ENCODE results near the gene EIF4E1B. TPM values are rescaled to one million over a fixed set of nuclear protein-coding genes. Genes with fewer than 3 reads are reported as not detected.

Gene EIF4E1B
- total and polyA plus RNA-seq, 2 experiments from 2014 or later = not detected

GRCh38 chr5:176690911-176691310 lies 60.4 kb downstream of the EIF4E1B start:
- Histone ChIP-seq H3K4me1 (ENCODE audit: insufficient read depth) (no peaks in the 10 kb centered on the region), H3K27me3 (replicated peaks; ENCODE audit: insufficient read depth) (peaks cover 51% of the 10 kb centered on the region), H3K4me3 (no peak overlapping the region), H4K20me1 (ENCODE audit: insufficient read depth) (no peaks in the 10 kb centered on the region), H3K36me3 (ENCODE audit: low read depth) (no peaks in the 10 kb centered on the region), H3F3A (ENCODE audit: insufficient read depth) (no peaks in the 10 kb centered on the region), H3K9ac (no peak overlapping the region), H3K79me2 (ENCODE audit: insufficient read depth) (no peaks in the 10 kb centered on the region), H3K9me3 (ENCODE audit: low read depth) (no peaks in the 10 kb centered on the region), H2AFZ (no peak overlapping the region), H3K27ac (no peak overlapping the region), H3K4me2 (ENCODE audit: unreplicated experiment) (no peak overlapping the region), H3K9me2 (ENCODE audit: insufficient read depth) (no peaks in the 10 kb centered on the region)
- no peak for DNase-seq
- in situ Hi-C loops (cut with MboI) = no loop called here
- 48 to 62% methylated on average over 6 to 7 of the region's 7 CpGs for WGBS, 2 experiments (ENCODE audit: low coverage in 1 of 2, low lambda C conversion rate in 2 of 2, missing lambda C conversion rate in 2 of 2)
- no peak for TF ChIP-seq EZH2phosphoT487 (IDR thresholded peaks at IDR 0.05; ENCODE audit: insufficient read depth, low read depth)
- no peak for TF ChIP-seq EZH2 (IDR thresholded peaks at IDR 0.05; ENCODE audit: insufficient read depth, poor library complexity, severe bottlenecking)

GRCh38 chr5:176691524-176691923 lies 61.0 kb downstream of the EIF4E1B start:
- Histone ChIP-seq H3K79me2 (ENCODE audit: insufficient read depth) (no peaks in the 10 kb centered on the region), H3K9me3 (ENCODE audit: low read depth) (no peaks in the 10 kb centered on the region), H3K4me2 (ENCODE audit: unreplicated experiment) (no peak overlapping the region), H3K9me2 (ENCODE audit: insufficient read depth) (no peaks in the 10 kb centered on the region), H3K27me3 (replicated peaks; ENCODE audit: insufficient read depth) (peaks cover 52% of the 10 kb centered on the region), H4K20me1 (ENCODE audit: insufficient read depth) (no peaks in the 10 kb centered on the region), H3F3A (ENCODE audit: insufficient read depth) (no peaks in the 10 kb centered on the region), H3K9ac (no peak overlapping the region), H3K27ac (no peak overlapping the region), H3K4me1 (ENCODE audit: insufficient read depth) (no peaks in the 10 kb centered on the region), H3K36me3 (ENCODE audit: low read depth) (no peaks in the 10 kb centered on the region), H2AFZ (no peak overlapping the region), H3K4me3 (no peak overlapping the region)
- in situ Hi-C loops (cut with MboI) = no loop called here
- 65 to 80% methylated on average over 1 of the region's 1 CpG for WGBS, 2 experiments (ENCODE audit: low coverage in 1 of 2, low lambda C conversion rate in 2 of 2, missing lambda C conversion rate in 2 of 2)
- TF ChIP-seq EZH2phosphoT487 (IDR thresholded peaks at IDR 0.05; ENCODE audit: insufficient read depth, low read depth) (no peak), EZH2 (IDR thresholded peaks at IDR 0.05; ENCODE audit: insufficient read depth, poor library complexity, severe bottlenecking) (no peak)
- no peak for DNase-seq

GRCh38 chr5:176692326-176692725 lies 61.9 kb downstream of the EIF4E1B start:
- H3K4me1 ChIP-seq (ENCODE audit: insufficient read depth) = no peaks in the 10 kb centered on the region
- no peak overlapping the region for H3K4me2 ChIP-seq (ENCODE audit: unreplicated experiment)
- H3K9me2 ChIP-seq (ENCODE audit: insufficient read depth) = no peaks in the 10 kb centered on the region
- H3K9me3 ChIP-seq (ENCODE audit: low read depth) = no peaks in the 10 kb centered on the region
- no peaks in the 10 kb centered on the region for H3K79me2 ChIP-seq (ENCODE audit: insufficient read depth)
- no peaks in the 10 kb centered on the region for H3F3A ChIP-seq (ENCODE audit: insufficient read depth)
- H3K27ac ChIP-seq = no peak overlapping the region
- H2AFZ ChIP-seq = no peak overlapping the region
- no peaks in the 10 kb centered on the region for H4K20me1 ChIP-seq (ENCODE audit: insufficient read depth)
- H3K36me3 ChIP-seq (ENCODE audit: low read depth) = no peaks in the 10 kb centered on the region
- no peak for DNase-seq
- H3K27me3 ChIP-seq (replicated peaks; ENCODE audit: insufficient read depth) = peaks cover 48% of the 10 kb centered on the region
- TF ChIP-seq EZH2phosphoT487 (IDR thresholded peaks at IDR 0.05; ENCODE audit: insufficient read depth, low read depth) (no peak), EZH2 (IDR thresholded peaks at IDR 0.05; ENCODE audit: insufficient read depth, poor library complexity, severe bottlenecking) (no peak)
- 71 to 79% methylated on average over 5 of the region's 5 CpGs for WGBS, 2 experiments (ENCODE audit: low coverage in 1 of 2, low lambda C conversion rate in 2 of 2, missing lambda C conversion rate in 2 of 2)
- H3K9ac ChIP-seq = no peak overlapping the region
- H3K4me3 ChIP-seq = no peak overlapping the region
- in situ Hi-C loops (cut with MboI) = no loop called here

- no peak for DNase-seq
- Histone ChIP-seq H4K20me1 (ENCODE audit: insufficient read depth) (no peaks in the 10 kb centered on the region), H3K36me3 (ENCODE audit: low read depth) (no peaks in the 10 kb centered on the region), H3K27ac (no peak overlapping the region), H3K4me3 (no peak overlapping the region), H2AFZ (no peak overlapping the region), H3K9me2 (ENCODE audit: insufficient read depth) (no peaks in the 10 kb centered on the region), H3K4me2 (ENCODE audit: unreplicated experiment) (no peak overlapping the region), H3K9ac (no peak overlapping the region), H3K4me1 (ENCODE audit: insufficient read depth) (no peaks in the 10 kb centered on the region), H3K79me2 (ENCODE audit: insufficient read depth) (no peaks in the 10 kb centered on the region), H3F3A (ENCODE audit: insufficient read depth) (no peaks in the 10 kb centered on the region), H3K27me3 (replicated peaks; ENCODE audit: insufficient read depth) (peaks cover 48% of the 10 kb centered on the region), H3K9me3 (ENCODE audit: low read depth) (no peaks in the 10 kb centered on the region)
- in situ Hi-C loops (cut with MboI) = no loop called here
- no peak for TF ChIP-seq EZH2 (IDR thresholded peaks at IDR 0.05; ENCODE audit: insufficient read depth, poor library complexity, severe bottlenecking)
- no peak for TF ChIP-seq EZH2phosphoT487 (IDR thresholded peaks at IDR 0.05; ENCODE audit: insufficient read depth, low read depth)
- 43 to 49% methylated on average over 13 of the region's 13 CpGs for WGBS, 2 experiments (ENCODE audit: low coverage in 1 of 2, low lambda C conversion rate in 2 of 2, missing lambda C conversion rate in 2 of 2)
These were observed 62.5 kb downstream of the EIF4E1B start for GRCh38 chr5:176692839-176693476.

All from GM23248 (cell line).